BLaER1 (cell line): ENCODE results near the gene ENO1.
"Not testable (repeated sequence)": the region's sequence is repeated elsewhere in the genome, so short reads cannot be mapped to it uniquely, and the experiment has no call there.

Experiments
- H3K27ac ChIP-seq: shearing (Covaris generic); formaldehyde crosslinking; 2 replicates; pipeline ENCODE4 v1.8.1; 2022
- H3K27me3 ChIP-seq: shearing (Covaris generic); formaldehyde crosslinking; 2 replicates; pipeline ENCODE4 v1.8.1; 2022
- H3K36me3 ChIP-seq: shearing (Covaris generic); formaldehyde crosslinking; 2 replicates; pipeline ENCODE4 v1.8.1; 2022
- H3K4me1 ChIP-seq: shearing (Covaris generic); formaldehyde crosslinking; 2 replicates; pipeline ENCODE4 v1.8.1; 2022
- H3K4me2 ChIP-seq: shearing (Covaris generic); formaldehyde crosslinking; 2 replicates; pipeline ENCODE4 v1.8.1; 2022
- H3K4me3 ChIP-seq: shearing (Covaris generic); formaldehyde crosslinking; 2 replicates; pipeline ENCODE4 v1.8.1; 2022
- H3K9ac ChIP-seq: shearing (Covaris generic); formaldehyde crosslinking; 2 replicates; pipeline ENCODE4 v1.8.1; 2022
- H3K9me3 ChIP-seq: shearing (Covaris generic); formaldehyde crosslinking; 2 replicates; pipeline ENCODE4 v1.8.1; 2022
- H4K20me1 ChIP-seq: shearing (Covaris generic); formaldehyde crosslinking; 2 replicates; pipeline ENCODE4 v1.8.1; 2022
- Cebpa-rat ChIP-seq: shearing (Covaris generic); IDR thresholded peaks from 2 replicates; pipeline ENCODE4 v1.8.1; 2022

The ENO1 gene

DNA sequence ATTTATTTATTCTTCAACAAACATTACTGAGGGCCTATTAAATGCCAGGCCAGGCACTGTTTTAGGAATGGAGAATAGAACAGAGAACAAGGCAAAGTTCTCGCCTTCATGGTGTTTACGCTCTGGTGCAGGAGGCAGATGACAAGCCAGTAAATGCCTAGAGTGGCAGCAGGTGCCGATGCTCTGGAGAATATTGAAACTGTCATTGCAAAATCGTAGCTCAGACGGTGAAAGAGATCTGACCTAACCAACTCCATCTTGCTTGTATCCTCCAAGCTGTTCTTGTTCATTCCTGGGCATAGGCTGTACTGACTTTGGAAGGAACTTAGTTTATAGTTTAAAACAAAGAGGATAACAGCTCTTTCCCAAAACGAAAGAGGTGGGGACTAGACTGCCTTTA is 13.5 kb upstream of the ENO1 start:
- no peaks in the 10 kb centered on the region for H3K9me3 ChIP-seq
- H3K4me3 ChIP-seq = no peak overlapping the region
- no peaks in the 10 kb centered on the region for H3K27me3 ChIP-seq
- no peaks in the 10 kb centered on the region for H4K20me1 ChIP-seq
- no peak overlapping the region for H3K27ac ChIP-seq
- peaks cover 19% of the 10 kb centered on the region for H3K4me1 ChIP-seq
- H3K36me3 ChIP-seq = no peaks in the 10 kb centered on the region
- no peak for TF ChIP-seq Cebpa-rat
- no peak overlapping the region for H3K9ac ChIP-seq
- H3K4me2 ChIP-seq = no peak overlapping the region

DNA sequence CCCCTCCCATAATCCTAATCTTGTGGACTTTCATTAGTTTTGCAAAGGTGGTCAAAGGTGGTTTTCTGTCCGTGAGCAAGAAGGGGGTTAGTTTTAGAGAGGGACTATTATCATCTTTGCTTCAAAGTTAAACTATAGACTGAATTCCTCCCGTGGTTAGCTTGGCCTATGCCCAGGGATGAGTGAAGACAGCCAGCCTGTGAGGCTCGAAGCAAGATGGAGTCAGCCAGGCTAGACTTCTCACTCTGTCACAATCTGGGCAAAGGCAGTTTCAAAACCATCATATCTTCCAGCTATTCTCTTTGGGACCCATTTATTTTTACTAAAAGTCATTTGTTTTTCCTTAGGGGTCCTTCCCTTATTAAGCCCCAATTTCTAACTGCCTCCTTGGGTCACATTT is 12.9 kb upstream of the ENO1 start:
- Histone ChIP-seq H3K4me1 (peaks cover 24% of the 10 kb centered on the region), H3K4me2 (no peak overlapping the region), H3K36me3 (no peaks in the 10 kb centered on the region), H3K27me3 (no peaks in the 10 kb centered on the region), H3K9me3 (no peaks in the 10 kb centered on the region), H3K9ac (no peak overlapping the region), H3K27ac (no peak overlapping the region), H4K20me1 (no peaks in the 10 kb centered on the region), H3K4me3 (no peak overlapping the region)
- TF ChIP-seq Cebpa-rat = no peak

- H3K4me1 ChIP-seq = peaks cover 24% of the 10 kb centered on the region
- no peak overlapping the region for H3K4me3 ChIP-seq
- no peak for TF ChIP-seq Cebpa-rat
- H3K36me3 ChIP-seq = no peaks in the 10 kb centered on the region
- no peaks in the 10 kb centered on the region for H4K20me1 ChIP-seq
- no peaks in the 10 kb centered on the region for H3K27me3 ChIP-seq
- no peak overlapping the region for H3K4me2 ChIP-seq
- H3K27ac ChIP-seq = no peak overlapping the region
- no peaks in the 10 kb centered on the region for H3K9me3 ChIP-seq
- no peak overlapping the region for H3K9ac ChIP-seq
Measured at GRCh38 chr1:8889925-8890785, 11.7 kb upstream of the ENO1 start.

- Histone ChIP-seq H3K4me3 (no peak overlapping the region), H3K9me3 (no peaks in the 10 kb centered on the region), H3K27me3 (no peaks in the 10 kb centered on the region), H3K27ac (no peak overlapping the region), H3K9ac (no peak overlapping the region), H4K20me1 (no peaks in the 10 kb centered on the region), H3K4me2 (no peak overlapping the region), H3K4me1 (peaks cover 24% of the 10 kb centered on the region), H3K36me3 (no peaks in the 10 kb centered on the region)
- TF ChIP-seq Cebpa-rat = 0 out of 2 replicates have a peak, but pooled peaks have one; percentile 30
Measured at GRCh38 chr1:8889103-8889846, 10.8 kb upstream of the ENO1 start.

- no peak for TF ChIP-seq Cebpa-rat
- H3K36me3 ChIP-seq = no peaks in the 10 kb centered on the region
- no peak overlapping the region for H3K4me3 ChIP-seq
- H3K4me2 ChIP-seq = no peak overlapping the region
- H3K27me3 ChIP-seq = no peaks in the 10 kb centered on the region
- no peak overlapping the region for H3K27ac ChIP-seq
- H4K20me1 ChIP-seq = no peaks in the 10 kb centered on the region
- H3K4me1 ChIP-seq = peaks cover 32% of the 10 kb centered on the region
- no peak overlapping the region for H3K9ac ChIP-seq
- H3K9me3 ChIP-seq = no peaks in the 10 kb centered on the region
Measured at GRCh38 chr1:8886589-8886988, 8.1 kb upstream of the ENO1 start.

DNA sequence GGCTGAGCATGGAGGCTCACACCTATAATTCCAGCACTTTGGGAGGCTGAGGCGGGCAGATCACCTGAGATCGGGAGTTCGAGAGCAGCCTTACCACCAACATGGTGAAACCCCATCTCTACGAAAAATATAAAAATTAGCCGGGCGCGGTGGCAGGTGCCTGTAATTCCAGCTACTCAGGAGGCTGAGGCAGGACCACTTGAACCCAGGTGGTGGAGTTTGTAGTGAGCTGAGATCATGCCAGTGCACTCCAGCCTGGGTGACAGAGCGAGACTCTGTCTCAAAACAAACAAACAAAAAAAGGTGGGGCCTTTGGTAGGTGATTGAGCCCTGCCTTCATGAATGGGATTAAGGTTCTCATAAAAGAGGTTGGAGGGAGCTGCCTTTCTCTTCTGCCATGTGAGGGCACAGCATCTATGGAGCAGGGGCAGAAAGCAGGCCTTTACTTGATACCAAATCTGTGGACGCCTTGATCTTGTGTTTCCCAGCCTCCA is 7.6 kb upstream of the ENO1 start:
- not testable (repeated sequence) for H3K27me3 ChIP-seq, H3K9me3 ChIP-seq, H3K4me3 ChIP-seq, H3K27ac ChIP-seq, H3K4me2 ChIP-seq, H3K36me3 ChIP-seq, H4K20me1 ChIP-seq, H3K9ac ChIP-seq
- H3K4me1 ChIP-seq = peaks cover 36% of the 10 kb centered on the region

DNA sequence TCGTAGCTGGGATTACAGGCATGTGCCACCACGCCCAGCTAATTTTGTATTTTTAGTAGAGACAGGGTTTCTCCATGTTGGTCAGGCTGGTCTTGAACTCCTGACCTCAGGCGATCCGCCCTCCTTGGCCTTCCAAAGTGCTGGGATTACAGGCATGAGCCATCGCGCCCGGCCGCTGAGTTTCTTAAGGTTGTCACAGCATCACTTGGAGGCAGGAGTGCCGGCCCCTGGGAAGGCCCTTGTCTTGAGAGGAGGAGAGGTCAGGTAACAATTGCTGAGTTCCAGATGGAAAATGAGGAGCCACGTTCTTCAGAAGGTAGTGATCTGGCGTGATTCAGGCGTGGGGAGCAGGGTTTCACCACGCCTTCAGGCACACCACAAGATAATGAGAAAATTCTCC is 5.6 kb upstream of the ENO1 start:
- not testable (repeated sequence) for H3K27me3 ChIP-seq, H4K20me1 ChIP-seq, H3K27ac ChIP-seq, H3K36me3 ChIP-seq, H3K4me3 ChIP-seq, H3K9ac ChIP-seq, H3K4me2 ChIP-seq, H3K9me3 ChIP-seq
- H3K4me1 ChIP-seq = peaks cover 45% of the 10 kb centered on the region

DNA sequence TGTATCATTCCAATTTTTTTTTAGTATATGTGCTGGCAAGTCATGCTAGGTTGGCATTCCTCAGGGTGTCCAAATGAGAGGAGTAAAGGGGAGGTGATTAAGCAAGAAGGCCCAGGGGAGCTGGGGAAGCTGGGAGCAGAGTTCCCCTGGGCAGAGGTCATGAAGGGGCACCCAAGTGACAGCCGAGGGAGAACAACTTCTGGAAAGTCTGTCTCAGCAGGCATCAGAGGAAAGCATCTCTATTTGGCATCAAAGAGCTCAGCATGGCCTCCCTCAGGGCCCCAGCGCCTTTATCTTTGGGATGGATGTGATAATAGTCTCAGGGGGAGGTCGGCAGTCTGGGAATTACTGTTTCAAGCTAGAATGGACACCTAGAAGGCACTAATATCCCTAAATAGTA is 5.0 kb upstream of the ENO1 start:
- TF ChIP-seq Cebpa-rat = no peak
- Histone ChIP-seq H3K4me2 (peak overlapping the region; percentile 52), H3K9ac (peak overlapping the region; percentile 6; the same call in 1 of the 2 replicates), H3K4me3 (no peak overlapping the region), H3K4me1 (peaks cover 45% of the 10 kb centered on the region), H3K27me3 (no peaks in the 10 kb centered on the region), H3K27ac (0 out of 2 replicates have a peak overlapping the region, but pooled peaks have one; percentile 37), H3K9me3 (no peaks in the 10 kb centered on the region), H3K36me3 (no peaks in the 10 kb centered on the region), H4K20me1 (no peaks in the 10 kb centered on the region)

DNA sequence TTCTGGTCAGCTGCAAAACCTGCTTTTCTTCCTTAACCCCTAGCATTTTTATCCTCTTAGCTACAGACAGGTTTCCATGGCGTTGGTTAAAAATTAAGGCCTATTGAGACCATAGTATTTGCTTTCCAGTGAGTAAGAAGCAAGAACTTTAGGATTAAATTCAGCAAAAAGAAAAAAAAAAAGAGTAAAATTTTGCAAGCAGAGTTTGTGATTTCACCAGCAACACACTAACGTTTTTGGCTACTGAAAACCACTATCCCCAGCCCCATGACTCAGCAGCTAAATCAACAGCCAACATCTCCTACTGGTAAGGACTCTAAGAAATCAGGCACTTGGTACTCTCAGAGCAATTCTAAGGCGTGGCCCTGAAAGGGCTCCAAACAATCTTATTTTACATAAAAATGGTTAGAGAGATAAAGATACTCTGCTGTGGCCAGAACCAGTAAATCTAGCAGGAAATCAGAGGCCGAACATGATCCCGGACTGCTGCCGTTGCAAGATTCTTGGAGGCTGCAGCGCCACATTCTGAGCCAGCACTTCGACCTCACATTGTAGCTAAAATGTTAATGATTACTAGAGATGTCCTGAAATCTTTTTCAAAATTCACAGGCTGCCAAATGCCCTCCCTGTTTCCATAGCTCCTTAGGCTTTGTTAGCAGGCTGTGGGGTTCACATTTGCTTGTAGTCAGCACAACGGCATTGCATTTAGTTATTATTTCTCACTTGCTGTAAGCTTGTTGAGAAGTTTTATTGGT is 1.6 kb upstream of the ENO1 start:
- no peak for TF ChIP-seq Cebpa-rat
- Histone ChIP-seq H3K9me3 (no peaks in the 10 kb centered on the region), H4K20me1 (peaks cover 33% of the 10 kb centered on the region), H3K36me3 (peaks cover 21% of the 10 kb centered on the region), H3K27me3 (no peaks in the 10 kb centered on the region), H3K4me1 (peaks cover 62% of the 10 kb centered on the region), H3K27ac (peak overlapping the region; percentile 99), H3K4me3 (peak overlapping the region; percentile 99), H3K9ac (peak overlapping the region; percentile 99), H3K4me2 (peak overlapping the region; percentile 93)
